B cell (primary cell): ENCODE results near the gene COG5.

Experiments
- CTCF ChIP-seq: fragments of 200-600 bp; IDR thresholded peaks from one replicate; pipeline ENCODE4 v1.8.0; 2022; ENCODE audit warnings: antibody characterized with exemption, mild to moderate bottlenecking
- EZH2 ChIP-seq: IDR thresholded peaks from 2 replicates; pipeline ENCODE4 v1.6.1; 2012; ENCODE audit warnings: borderline replicate concordance, low read depth, mild to moderate bottlenecking, moderate library complexity, low read length; ENCODE audit not compliant: insufficient read depth, poor library complexity, severe bottlenecking

- no peak for TF ChIP-seq EZH2
- TF ChIP-seq CTCF: no peak
Measured at GRCh38 chr7:107267138-107267537, 296.6 kb downstream of the COG5 start.
